ENCODE data around the gene BCL7B. TPM values are rescaled to one million over a fixed set of nuclear protein-coding genes. Genes with fewer than 3 reads are reported as not detected.

BCL7B gene
- total and polyA plus RNA-seq, 10 of the 15 experiments (the other 5 are each of a cell fraction or from before 2014, with no cell fraction given) = 10.9 to 61.8 (median 50.2) TPM

DNA sequence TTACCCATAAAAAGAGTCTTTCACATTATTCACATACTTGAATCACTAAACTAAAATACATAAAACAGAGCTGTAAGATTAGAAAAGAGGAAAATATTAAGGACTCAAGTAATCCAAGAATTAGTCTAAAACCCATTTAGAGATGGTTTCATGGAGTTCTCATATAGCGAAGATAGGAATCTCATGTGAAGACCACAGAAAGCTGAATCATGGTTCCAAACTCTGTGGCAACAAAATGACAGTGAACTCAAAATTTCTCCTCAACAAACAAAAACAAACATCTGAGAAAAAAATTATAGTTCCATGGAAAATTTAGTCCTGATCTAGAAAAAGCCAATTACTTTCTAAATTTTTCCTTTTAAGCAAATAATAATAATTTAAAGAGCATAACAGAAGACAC is 70.0 kb downstream of the BCL7B start:
- no peak overlapping the region for H3K4me2 ChIP-seq (ENCODE audit: control insufficient read depth, insufficient read depth)
- no peak overlapping the region for H3K4me3 ChIP-seq
- ChIA-PET RAD21 (ENCODE audit: unreplicated experiment) (no interaction called here), POLR2A (interaction anchor here (0.9 kb wide), 1 partner anchor 10 kb away, joined by 5 read pairs; no protein-coding TSS in a partner anchor), SMC1A (ENCODE audit: uncharacterized antibody, unreplicated experiment) (interaction anchor here (1.3 kb wide), 1 partner anchor 20 kb away, joined by 3 read pairs; no protein-coding TSS in a partner anchor), CTCF (interaction anchor here (1.2 kb wide), 1 partner anchor 25 kb away, joined by 4 read pairs; no protein-coding TSS in a partner anchor)
- ATAC-seq (no peak), FAIRE-seq (no peak), DNase-seq (ENCODE audit: low read depth, low spot score) (no peak)
- no peaks in the 10 kb centered on the region for H3K4me1 ChIP-seq (ENCODE audit: control insufficient read depth, insufficient read depth, low read length)
- intact Hi-C loops (cut with micrococcal nuclease; ENCODE audit: unreplicated experiment) = no loop called here
- H3K27me3 ChIP-seq (replicated peaks in 1 of 2; ENCODE audit: control insufficient read depth in 2 of 2, insufficient read depth in 2 of 2, low read length in 1 of 2) = no peaks in the 10 kb centered on the region
- no peak overlapping the region for H2AFZ ChIP-seq (ENCODE audit: control insufficient read depth, low read depth, low read length)
- H3K9me3 ChIP-seq (replicated peaks; ENCODE audit: control insufficient read depth, insufficient read depth, low read length) = no peaks in the 10 kb centered on the region
- peaks cover 2% of the 10 kb centered on the region; the same call in 1 of the 2 replicates for H3K79me2 ChIP-seq (ENCODE audit: control insufficient read depth, insufficient read depth, low read length)
- no TSS peak for BruUV-seq (replicated peaks)
- H4K20me1 ChIP-seq (ENCODE audit: control insufficient read depth, insufficient read depth) = no peaks in the 10 kb centered on the region
- H3K9ac ChIP-seq (ENCODE audit: control insufficient read depth, insufficient read depth, low read length) = no peak overlapping the region
- in situ Hi-C loops (cut with MboI) = no loop called here
- no peak for TF ChIP-seq MYC (IDR thresholded peaks at IDR 0.05; ENCODE audit: insufficient read depth, insufficient read length, insufficient replicate concordance, low read length, severe bottlenecking)
- no peak for TF ChIP-seq NR2C1 (IDR thresholded peaks at IDR 0.05)
- H3K36me3 ChIP-seq (ENCODE audit: control insufficient read depth in 2 of 2, insufficient read depth in 2 of 2, low read length in 1 of 2) = peaks cover 9 to 31% of the 10 kb centered on the region in 2 experiments
- WGBS (ENCODE audit: insufficient coverage, insufficient replicate concordance, low lambda C conversion rate, missing lambda C conversion rate) = 92% methylated on average over 1 of the region's 1 CpG
- no peak overlapping the region for H3K27ac ChIP-seq (ENCODE audit: control insufficient read depth, insufficient read depth)

Small RNA genes within 50 kb of the gene (small RNA-seq; reads per million reads assigned to genes)
- not detected for gene RNU6-1198P

Other genes with a start within 250 kb of the BCL7B start
Only the 7 nearest of the 13 such genes appear.
- gene FZD9, start 123.9 kb downstream of the BCL7B start, total RNA-seq (2014; rRNA removed) = 0.05 TPM in 1 of 2 replicates, not detected in the other
- gene FZD9, start 123.9 kb downstream of the BCL7B start, total RNA-seq (2014; rRNA removed; fragmentation: Illumina TruSeq; extraction: Trizol) = not detected in 2 replicates
- not detected in 2 replicates for gene FZD9, start 123.9 kb downstream of the BCL7B start, total RNA-seq (2021)
- not detected in 2 replicates for gene FZD9, start 123.9 kb downstream of the BCL7B start, polyA plus RNA-seq (2011; rRNA removed)
- gene FZD9, start 123.9 kb downstream of the BCL7B start, polyA plus RNA-seq (2014; fragmentation: Illumina TruSeq; extraction: Trizol) = 0.03 TPM in 1 of 2 replicates, not detected in the other
- gene FZD9, start 123.9 kb downstream of the BCL7B start, polyA plus RNA-seq (2014; fragmentation: Nextera tagmentation; extraction: Ambion mirVana) = not detected
- 0.05 TPM in 1 of 2 replicates, not detected in the other for gene FZD9, start 123.9 kb downstream of the BCL7B start, polyA plus RNA-seq (2014; rRNA removed)
- gene FZD9, start 123.9 kb downstream of the BCL7B start, polyA plus RNA-seq (2016; fragmentation: Nextera tagmentation; extraction: Ambion mirVana) = not detected
- gene BAZ1B, start 35.4 kb downstream of the BCL7B start, total RNA-seq (2014; rRNA removed) = 50.3 and 50.4 TPM in 2 replicates
- 77.0 and 77.4 TPM in 2 replicates for gene BAZ1B, start 35.4 kb downstream of the BCL7B start, total RNA-seq (2014; rRNA removed; fragmentation: Illumina TruSeq; extraction: Trizol)
- 64.5 and 68.2 TPM in 2 replicates for gene BAZ1B, start 35.4 kb downstream of the BCL7B start, total RNA-seq (2021)
- 33.8 and 39.6 TPM in 2 replicates for gene BAZ1B, start 35.4 kb downstream of the BCL7B start, polyA plus RNA-seq (2011; rRNA removed)
- 73.8 and 82.0 TPM in 2 replicates for gene BAZ1B, start 35.4 kb downstream of the BCL7B start, polyA plus RNA-seq (2014; fragmentation: Illumina TruSeq; extraction: Trizol)
- 10 to 100 TPM; 14.0 to 20.3 TPM for gene BAZ1B, start 35.4 kb downstream of the BCL7B start, polyA plus RNA-seq (2014; fragmentation: Nextera tagmentation; extraction: Ambion mirVana)
- 38.6 and 39.1 TPM in 2 replicates for gene BAZ1B, start 35.4 kb downstream of the BCL7B start, polyA plus RNA-seq (2014; rRNA removed)
- gene BAZ1B, start 35.4 kb downstream of the BCL7B start, polyA plus RNA-seq (2016; fragmentation: Nextera tagmentation; extraction: Ambion mirVana) = 10 to 100 TPM; 19.4 to 31.9 TPM
- 33.3 and 35.3 TPM in 2 replicates for gene TBL2, start 20.9 kb upstream of the BCL7B start, total RNA-seq (2014; rRNA removed)
- gene TBL2, start 20.9 kb upstream of the BCL7B start, total RNA-seq (2014; rRNA removed; fragmentation: Illumina TruSeq; extraction: Trizol) = 16.6 and 19.0 TPM in 2 replicates
- 28.7 and 31.7 TPM in 2 replicates for gene TBL2, start 20.9 kb upstream of the BCL7B start, total RNA-seq (2021)
- 11.0 and 21.7 TPM in 2 replicates for gene TBL2, start 20.9 kb upstream of the BCL7B start, polyA plus RNA-seq (2011; rRNA removed)
- gene TBL2, start 20.9 kb upstream of the BCL7B start, polyA plus RNA-seq (2014; fragmentation: Illumina TruSeq; extraction: Trizol) = 11.6 and 15.3 TPM in 2 replicates
- 1 to 10 TPM; 1.1 to 2.8 TPM for gene TBL2, start 20.9 kb upstream of the BCL7B start, polyA plus RNA-seq (2014; fragmentation: Nextera tagmentation; extraction: Ambion mirVana)
- 28.9 and 35.1 TPM in 2 replicates for gene TBL2, start 20.9 kb upstream of the BCL7B start, polyA plus RNA-seq (2014; rRNA removed)
- gene TBL2, start 20.9 kb upstream of the BCL7B start, polyA plus RNA-seq (2016; fragmentation: Nextera tagmentation; extraction: Ambion mirVana) = 10 to 100 TPM; 40.3 to 49.7 TPM
- not detected in 2 replicates for gene MLXIPL, start 66.8 kb upstream of the BCL7B start, total RNA-seq (2014; rRNA removed)
- not detected in 2 replicates for gene MLXIPL, start 66.8 kb upstream of the BCL7B start, total RNA-seq (2014; rRNA removed; fragmentation: Illumina TruSeq; extraction: Trizol)
- gene MLXIPL, start 66.8 kb upstream of the BCL7B start, total RNA-seq (2021) = 0.21 and 0.69 TPM in 2 replicates
- gene MLXIPL, start 66.8 kb upstream of the BCL7B start, polyA plus RNA-seq (2011; rRNA removed) = not detected in 2 replicates
- not detected in 2 replicates for gene MLXIPL, start 66.8 kb upstream of the BCL7B start, polyA plus RNA-seq (2014; fragmentation: Illumina TruSeq; extraction: Trizol)
- gene MLXIPL, start 66.8 kb upstream of the BCL7B start, polyA plus RNA-seq (2014; fragmentation: Nextera tagmentation; extraction: Ambion mirVana) = not detected
- gene MLXIPL, start 66.8 kb upstream of the BCL7B start, polyA plus RNA-seq (2014; rRNA removed) = not detected in 2 replicates
- not detected for gene MLXIPL, start 66.8 kb upstream of the BCL7B start, polyA plus RNA-seq (2016; fragmentation: Nextera tagmentation; extraction: Ambion mirVana)
- 0.11 and 0.27 TPM in 2 replicates for gene VPS37D, start 110.1 kb upstream of the BCL7B start, total RNA-seq (2014; rRNA removed)
- gene VPS37D, start 110.1 kb upstream of the BCL7B start, total RNA-seq (2014; rRNA removed; fragmentation: Illumina TruSeq; extraction: Trizol) = not detected in 2 replicates
- gene VPS37D, start 110.1 kb upstream of the BCL7B start, total RNA-seq (2021) = 0.21 and 0.27 TPM in 2 replicates
- gene VPS37D, start 110.1 kb upstream of the BCL7B start, polyA plus RNA-seq (2011; rRNA removed) = 0.14 and 0.45 TPM in 2 replicates
- gene VPS37D, start 110.1 kb upstream of the BCL7B start, polyA plus RNA-seq (2014; fragmentation: Illumina TruSeq; extraction: Trizol) = not detected in 2 replicates
- gene VPS37D, start 110.1 kb upstream of the BCL7B start, polyA plus RNA-seq (2014; fragmentation: Nextera tagmentation; extraction: Ambion mirVana) = not detected
- gene VPS37D, start 110.1 kb upstream of the BCL7B start, polyA plus RNA-seq (2014; rRNA removed) = 0.10 TPM in 1 of 2 replicates, not detected in the other
- not detected for gene VPS37D, start 110.1 kb upstream of the BCL7B start, polyA plus RNA-seq (2016; fragmentation: Nextera tagmentation; extraction: Ambion mirVana)
- 9.2 and 11.2 TPM in 2 replicates for gene DNAJC30, start 125.8 kb upstream of the BCL7B start, total RNA-seq (2014; rRNA removed)
- gene DNAJC30, start 125.8 kb upstream of the BCL7B start, total RNA-seq (2014; rRNA removed; fragmentation: Illumina TruSeq; extraction: Trizol) = 4.1 TPM in 2 replicates
- 13.4 and 13.5 TPM in 2 replicates for gene DNAJC30, start 125.8 kb upstream of the BCL7B start, total RNA-seq (2021)
- 4.1 and 4.5 TPM in 2 replicates for gene DNAJC30, start 125.8 kb upstream of the BCL7B start, polyA plus RNA-seq (2011; rRNA removed)
- gene DNAJC30, start 125.8 kb upstream of the BCL7B start, polyA plus RNA-seq (2014; fragmentation: Illumina TruSeq; extraction: Trizol) = 3.2 and 5.5 TPM in 2 replicates
- gene DNAJC30, start 125.8 kb upstream of the BCL7B start, polyA plus RNA-seq (2014; fragmentation: Nextera tagmentation; extraction: Ambion mirVana) = 1 to 10 TPM; 2.1 to 3.5 TPM
- gene DNAJC30, start 125.8 kb upstream of the BCL7B start, polyA plus RNA-seq (2014; rRNA removed) = 19.0 and 19.2 TPM in 2 replicates
- 10 to 100 TPM; 10.3 to 12.4 TPM for gene DNAJC30, start 125.8 kb upstream of the BCL7B start, polyA plus RNA-seq (2016; fragmentation: Nextera tagmentation; extraction: Ambion mirVana)
- 75.3 and 82.9 TPM in 2 replicates for gene BUD23, start 125.9 kb upstream of the BCL7B start, total RNA-seq (2014; rRNA removed)
- 69.8 and 71.1 TPM in 2 replicates for gene BUD23, start 125.9 kb upstream of the BCL7B start, total RNA-seq (2014; rRNA removed; fragmentation: Illumina TruSeq; extraction: Trizol)
- 73.7 and 84.9 TPM in 2 replicates for gene BUD23, start 125.9 kb upstream of the BCL7B start, total RNA-seq (2021)
- 98.5 and 114 TPM in 2 replicates for gene BUD23, start 125.9 kb upstream of the BCL7B start, polyA plus RNA-seq (2011; rRNA removed)
- gene BUD23, start 125.9 kb upstream of the BCL7B start, polyA plus RNA-seq (2014; fragmentation: Illumina TruSeq; extraction: Trizol) = 96.0 and 109 TPM in 2 replicates
- 10 to 100 TPM; 36.4 to 89.9 TPM for gene BUD23, start 125.9 kb upstream of the BCL7B start, polyA plus RNA-seq (2014; fragmentation: Nextera tagmentation; extraction: Ambion mirVana)
- gene BUD23, start 125.9 kb upstream of the BCL7B start, polyA plus RNA-seq (2014; rRNA removed) = 117 and 123 TPM in 2 replicates
- gene BUD23, start 125.9 kb upstream of the BCL7B start, polyA plus RNA-seq (2016; fragmentation: Nextera tagmentation; extraction: Ambion mirVana) = 100 to 1,000 TPM; 137 to 138 TPM